ENCODE measurements around the gene GALNT2. TPM values are rescaled to one million over a fixed set of nuclear protein-coding genes. Genes with fewer than 3 reads are reported as not detected.

GALNT2 gene
- total and polyA plus RNA-seq, 2 experiments from 2014 or later: 96.7 to 143 TPM

GRCh38 chr1:230072296-230072695, 5.3 kb downstream of the GALNT2 start:
- Histone ChIP-seq H4K20me1 (ENCODE audit: insufficient read depth, poor library complexity, severe bottlenecking) (peaks cover 79% of the 10 kb centered on the region), H3K9me3 (ENCODE audit: low read depth) (no peaks in the 10 kb centered on the region), H3K4me1 (ENCODE audit: insufficient read depth) (peaks cover 18% of the 10 kb centered on the region), H2AFZ (no peak overlapping the region), H3K79me2 (peaks cover 96% of the 10 kb centered on the region), H3K27ac (no peak overlapping the region), H3K27me3 (no peaks in the 10 kb centered on the region), H3K9me2 (replicated peaks; ENCODE audit: insufficient read depth) (no peaks in the 10 kb centered on the region), H3K4me2 (no peak overlapping the region), H3K36me3 (replicated peaks; ENCODE audit: insufficient read depth, low read depth) (no peaks in the 10 kb centered on the region), H3K4me3 (no peak overlapping the region)
- no peak for DNase-seq (ENCODE audit: low spot score)
- 63% methylated on average over 4 of the region's 6 CpGs for WGBS (ENCODE audit: low lambda C conversion rate, missing lambda C conversion rate)
- TF ChIP-seq EZH2 (IDR thresholded peaks at IDR 0.05; ENCODE audit: borderline replicate concordance) (no peak), EZH2phosphoT487 (IDR thresholded peaks at IDR 0.05; ENCODE audit: low read depth, severe bottlenecking, unreplicated experiment) (no peak), CTCF (IDR thresholded peaks at IDR 0.05; ENCODE audit: poor library complexity) (no peak)

- peaks cover 18% of the 10 kb centered on the region for H3K4me1 ChIP-seq (ENCODE audit: insufficient read depth)
- H3K4me2 ChIP-seq: no peak overlapping the region
- no peak overlapping the region for H2AFZ ChIP-seq
- peaks cover 98% of the 10 kb centered on the region for H3K79me2 ChIP-seq
- H3K27me3 ChIP-seq: no peaks in the 10 kb centered on the region
- H3K9me3 ChIP-seq (ENCODE audit: low read depth): no peaks in the 10 kb centered on the region
- H3K4me3 ChIP-seq: no peak overlapping the region
- H4K20me1 ChIP-seq (ENCODE audit: insufficient read depth, poor library complexity, severe bottlenecking): peaks cover 79% of the 10 kb centered on the region
- DNase-seq (ENCODE audit: low spot score): no peak
- 100% methylated on average over 1 of the region's 1 CpG for WGBS (ENCODE audit: low lambda C conversion rate, missing lambda C conversion rate)
- TF ChIP-seq EZH2phosphoT487 (IDR thresholded peaks at IDR 0.05; ENCODE audit: low read depth, severe bottlenecking, unreplicated experiment) (no peak), EZH2 (IDR thresholded peaks at IDR 0.05; ENCODE audit: borderline replicate concordance) (no peak)
- H3K9me2 ChIP-seq (replicated peaks; ENCODE audit: insufficient read depth): no peaks in the 10 kb centered on the region
- no peaks in the 10 kb centered on the region for H3K36me3 ChIP-seq (replicated peaks; ENCODE audit: insufficient read depth, low read depth)
- no peak overlapping the region for H3K27ac ChIP-seq
These were observed 5.8 kb downstream of the GALNT2 start for GRCh38 chr1:230072866-230073265.

- no peak overlapping the region for H2AFZ ChIP-seq
- no peak for DNase-seq (ENCODE audit: low spot score)
- no peak overlapping the region for H3K4me2 ChIP-seq
- no peaks in the 10 kb centered on the region for H3K9me3 ChIP-seq (ENCODE audit: low read depth)
- H3K9me2 ChIP-seq (replicated peaks; ENCODE audit: insufficient read depth): no peaks in the 10 kb centered on the region
- no peaks in the 10 kb centered on the region for H3K27me3 ChIP-seq
- H3K4me3 ChIP-seq: no peak overlapping the region
- H3K4me1 ChIP-seq (ENCODE audit: insufficient read depth): peaks cover 17% of the 10 kb centered on the region
- no peaks in the 10 kb centered on the region for H3K36me3 ChIP-seq (replicated peaks; ENCODE audit: insufficient read depth, low read depth)
- WGBS (ENCODE audit: low lambda C conversion rate, missing lambda C conversion rate): 80% methylated on average over 4 of the region's 4 CpGs
- H3K79me2 ChIP-seq: peaks cover 97% of the 10 kb centered on the region
- peaks cover 76% of the 10 kb centered on the region for H4K20me1 ChIP-seq (ENCODE audit: insufficient read depth, poor library complexity, severe bottlenecking)
- no peak overlapping the region for H3K27ac ChIP-seq
- TF ChIP-seq EZH2phosphoT487 (IDR thresholded peaks at IDR 0.05; ENCODE audit: low read depth, severe bottlenecking, unreplicated experiment) (no peak), EZH2 (IDR thresholded peaks at IDR 0.05; ENCODE audit: borderline replicate concordance) (no peak), CTCF (IDR thresholded peaks at IDR 0.05; ENCODE audit: poor library complexity) (no peak)
These were observed 6.5 kb downstream of the GALNT2 start for GRCh38 chr1:230073371-230074035.

GRCh38 chr1:230074270-230074669, 7.2 kb downstream of the GALNT2 start:
- Histone ChIP-seq H3K4me3 (no peak overlapping the region), H3K27me3 (no peaks in the 10 kb centered on the region), H3K9me3 (ENCODE audit: low read depth) (no peaks in the 10 kb centered on the region), H3K9me2 (replicated peaks; ENCODE audit: insufficient read depth) (no peaks in the 10 kb centered on the region), H3K27ac (no peak overlapping the region), H4K20me1 (ENCODE audit: insufficient read depth, poor library complexity, severe bottlenecking) (peaks cover 76% of the 10 kb centered on the region), H3K36me3 (replicated peaks; ENCODE audit: insufficient read depth, low read depth) (no peaks in the 10 kb centered on the region), H3K4me1 (ENCODE audit: insufficient read depth) (peaks cover 9% of the 10 kb centered on the region), H3K79me2 (peaks cover 97% of the 10 kb centered on the region), H3K4me2 (no peak overlapping the region), H2AFZ (no peak overlapping the region)
- TF ChIP-seq EZH2 (IDR thresholded peaks at IDR 0.05; ENCODE audit: borderline replicate concordance): no peak
- no peak for TF ChIP-seq CTCF (IDR thresholded peaks at IDR 0.05; ENCODE audit: poor library complexity)
- no peak for TF ChIP-seq EZH2phosphoT487 (IDR thresholded peaks at IDR 0.05; ENCODE audit: low read depth, severe bottlenecking, unreplicated experiment)
- WGBS (ENCODE audit: low lambda C conversion rate, missing lambda C conversion rate): 93% methylated on average over 4 of the region's 4 CpGs
- no peak for DNase-seq (ENCODE audit: low spot score)
